Measurements from ENCODE around the gene HHIPL1.

The HHIPL1 gene

GRCh38 chr14:99644723-99645544 is at the start of gene HHIPL1:
TSS of gene HHIPL1 (plus strand) at chr14:99645129. CDS start at chr14:99645208, 79 bp downstream.
- no peaks in the 10 kb centered on the region for H3F3A ChIP-seq (ENCODE audit: insufficient read depth)
- H4K20me1 ChIP-seq (ENCODE audit: low read depth, low read length): no peaks in the 10 kb centered on the region
- no peak within 1 kb of the TSS for H3K4me3 ChIP-seq (ENCODE audit: insufficient read depth, low read length, poor library complexity, severe bottlenecking)
- no peak within 1 kb of the TSS for H3K4me2 ChIP-seq (ENCODE audit: low read depth, low read length, poor library complexity, severe bottlenecking)
- no peaks in the 10 kb centered on the region for H3K36me3 ChIP-seq (ENCODE audit: low read length)
- no peaks in the 10 kb centered on the region for H3K27me3 ChIP-seq (ENCODE audit: low read length)
- no peaks in the 10 kb centered on the region for H3K79me2 ChIP-seq (ENCODE audit: insufficient read depth, low read length)
- TF ChIP-seq CTCF (IDR thresholded peaks at IDR 0.05; ENCODE audit: insufficient read depth, low read length, poor library complexity, severe bottlenecking): no peak
- no peak for TF ChIP-seq EZH2phosphoT487 (conservative IDR thresholded peaks at IDR 0.05; ENCODE audit: low read length)
- H3K9me3 ChIP-seq (ENCODE audit: insufficient read depth, low read length): no peaks in the 10 kb centered on the region
- no peak within 1 kb of the TSS for H2AFZ ChIP-seq (ENCODE audit: low read depth, low read length, severe bottlenecking)
- no peaks in the 10 kb centered on the region for H3K9me2 ChIP-seq (replicated peaks; ENCODE audit: insufficient read depth, low read length)
- H3K9ac ChIP-seq (ENCODE audit: low read length): no peak within 1 kb of the TSS
- H3K27ac ChIP-seq (ENCODE audit: low read depth, low read length): no peak within 1 kb of the TSS

- no peak overlapping the region for H3K27ac ChIP-seq (ENCODE audit: low read depth, low read length)
Measured at GRCh38 chr14:99595524-99595923, 49.4 kb upstream of the HHIPL1 start.

GRCh38 chr14:99596071-99596627 is 48.8 kb upstream of the HHIPL1 start:
- Histone ChIP-seq H4K20me1 (ENCODE audit: low read depth, low read length) (no peaks in the 10 kb centered on the region), H3K4me2 (ENCODE audit: low read depth, low read length, poor library complexity, severe bottlenecking) (no peak overlapping the region), H2AFZ (ENCODE audit: low read depth, low read length, severe bottlenecking) (no peak overlapping the region), H3K27ac (ENCODE audit: low read depth, low read length) (no peak overlapping the region), H3F3A (ENCODE audit: insufficient read depth) (no peaks in the 10 kb centered on the region), H3K4me3 (ENCODE audit: insufficient read depth, low read length, poor library complexity, severe bottlenecking) (no peak overlapping the region), H3K27me3 (ENCODE audit: low read length) (no peaks in the 10 kb centered on the region), H3K36me3 (ENCODE audit: low read length) (no peaks in the 10 kb centered on the region), H3K9me3 (ENCODE audit: insufficient read depth, low read length) (no peaks in the 10 kb centered on the region), H3K9me2 (replicated peaks; ENCODE audit: insufficient read depth, low read length) (no peaks in the 10 kb centered on the region), H3K9ac (ENCODE audit: low read length) (no peak overlapping the region), H3K79me2 (ENCODE audit: insufficient read depth, low read length) (no peaks in the 10 kb centered on the region)
- TF ChIP-seq EZH2phosphoT487 (conservative IDR thresholded peaks at IDR 0.05; ENCODE audit: low read length) (no peak), CTCF (IDR thresholded peaks at IDR 0.05; ENCODE audit: insufficient read depth, low read length, poor library complexity, severe bottlenecking) (no peak)

More at GRCh38 chr14:99595524-99595923, 49.4 kb upstream of the HHIPL1 start:
- Histone ChIP-seq H3K9me2 (replicated peaks; ENCODE audit: insufficient read depth, low read length) (no peaks in the 10 kb centered on the region), H3K9me3 (ENCODE audit: insufficient read depth, low read length) (no peaks in the 10 kb centered on the region), H3K4me2 (ENCODE audit: low read depth, low read length, poor library complexity, severe bottlenecking) (no peak overlapping the region), H3K4me3 (ENCODE audit: insufficient read depth, low read length, poor library complexity, severe bottlenecking) (no peak overlapping the region), H3K9ac (ENCODE audit: low read length) (no peak overlapping the region), H4K20me1 (ENCODE audit: low read depth, low read length) (no peaks in the 10 kb centered on the region), H3K79me2 (ENCODE audit: insufficient read depth, low read length) (no peaks in the 10 kb centered on the region), H2AFZ (ENCODE audit: low read depth, low read length, severe bottlenecking) (no peak overlapping the region), H3K36me3 (ENCODE audit: low read length) (no peaks in the 10 kb centered on the region), H3F3A (ENCODE audit: insufficient read depth) (no peaks in the 10 kb centered on the region), H3K27me3 (ENCODE audit: low read length) (no peaks in the 10 kb centered on the region)
- no peak for TF ChIP-seq CTCF (IDR thresholded peaks at IDR 0.05; ENCODE audit: insufficient read depth, low read length, poor library complexity, severe bottlenecking)
- TF ChIP-seq EZH2phosphoT487 (conservative IDR thresholded peaks at IDR 0.05; ENCODE audit: low read length): no peak
